Karpas-422 (cell line): ENCODE results near the gene LPCAT1. TPM values are rescaled to one million over a fixed set of nuclear protein-coding genes. Genes with fewer than 3 reads are reported as not detected.
A peak's percentile ranks its signal among the peaks of the same experiment; 100 is the strongest.

Experiments used
- DNase-seq: peaks from one replicate; pipeline ENCODE4 v3.0.0-alpha.2; 2015
- H2AFZ ChIP-seq: fragments of 200-600 bp; sonication (generic); 2 replicates; pipeline ENCODE4 v1.6.1; 2014; ENCODE audit warnings: antibody characterized with exemption, low read length, mixed read lengths
- H3K27ac ChIP-seq: fragments of 200-600 bp; sonication (generic); 2 replicates; pipeline ENCODE4 v1.5.1; 2014; ENCODE audit warnings: mild to moderate bottlenecking, low read length, moderate library complexity
- H3K27me3 ChIP-seq: fragments of 200-600 bp; sonication (generic); 2 replicates; pipeline ENCODE4 v1.6.1; 2014; ENCODE audit warnings: low read length, mixed read lengths
- H3K36me3 ChIP-seq: fragments of 200-600 bp; sonication (generic); 2 replicates; pipeline ENCODE4 v1.6.1; 2014; ENCODE audit warnings: low read length, mixed read lengths; ENCODE audit not compliant: insufficient read depth
- H3K4me1 ChIP-seq: fragments of 200-600 bp; sonication (generic); 2 replicates; pipeline ENCODE4 v1.6.1; 2014; ENCODE audit warnings: mild to moderate bottlenecking, low read length, mixed read lengths
- H3K4me2 ChIP-seq: fragments of 200-600 bp; sonication (generic); 2 replicates; pipeline ENCODE4 v1.6.1; 2014; ENCODE audit warnings: low read length, low read depth, mild to moderate bottlenecking; ENCODE audit not compliant: poor library complexity, severe bottlenecking
- H3K4me3 ChIP-seq: fragments of 200-600 bp; sonication (generic); 2 replicates; pipeline ENCODE4 v1.5.1; 2014; ENCODE audit warnings: mild to moderate bottlenecking, antibody characterized with exemption, low read length, mixed read lengths
- H3K79me2 ChIP-seq: fragments of 200-600 bp; sonication (generic); 2 replicates; pipeline ENCODE4 v1.6.1; 2014; ENCODE audit warnings: mild to moderate bottlenecking, low read length, mixed read lengths
- H3K9ac ChIP-seq: fragments of 200-600 bp; sonication (generic); 2 replicates; pipeline ENCODE4 v1.6.0; 2014; ENCODE audit warnings: low read length
- H3K9me2 ChIP-seq: fragments of 200-600 bp; sonication (generic), shearing (Covaris generic); replicated peaks from 2 replicates; pipeline ENCODE4 v1.6.0; 2014; ENCODE audit warnings: mild to moderate bottlenecking, low read length, moderate library complexity; ENCODE audit not compliant: insufficient read depth
- H3K9me3 ChIP-seq: fragments of 300-700, 200-600 bp; sonication (generic); 2 replicates; pipeline ENCODE4 v1.6.1; 2014; ENCODE audit warnings: low read length, mixed read lengths
- H4K20me1 ChIP-seq: fragments of 200-600 bp; sonication (generic); 2 replicates; pipeline ENCODE4 v1.6.1; 2014; ENCODE audit warnings: mild to moderate bottlenecking, antibody characterized with exemption, low read length, low read depth; ENCODE audit not compliant: insufficient read depth
- total RNA-seq: library from RNA; depleted of rRNA; stranded (reverse); fragments of >200 nt; shearing (Covaris generic); gene quantifications from 2 replicates; pipeline ENCODE4 v1.2.3, GENCODE V29; 2014; ENCODE audit warnings: low replicate concordance

LPCAT1 gene
- total RNA-seq, 1 experiment from 2014 or later, result 115 TPM

DNA sequence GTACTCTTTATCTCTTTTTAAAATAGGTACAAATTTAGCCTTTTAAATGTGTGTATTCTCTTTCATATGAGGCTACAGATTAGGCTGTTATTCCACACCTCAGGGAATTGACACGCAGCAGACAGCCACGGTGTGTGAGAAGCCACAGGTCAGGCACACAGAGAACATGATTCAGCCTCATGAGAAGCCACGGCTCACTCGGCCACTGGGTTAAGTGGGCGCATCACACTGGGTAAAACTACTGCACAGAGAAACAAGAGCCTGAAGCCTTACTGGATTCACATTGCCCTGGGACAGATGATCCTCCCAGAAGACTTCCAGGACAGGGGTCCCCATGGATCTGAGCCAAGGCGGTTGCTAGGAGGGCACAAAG, 28.2 kb downstream of the LPCAT1 start:
- peaks cover 16% of the 10 kb centered on the region; the same call in 1 of the 2 replicates for H3K36me3 ChIP-seq
- peaks cover 54% of the 10 kb centered on the region for H3K4me1 ChIP-seq
- DNase-seq, result no peak
- no peak overlapping the region for H2AFZ ChIP-seq
- H3K9ac ChIP-seq, result peak overlapping the region; percentile 47
- no peaks in the 10 kb centered on the region; the same call in 1 of the 2 replicates for H4K20me1 ChIP-seq
- H3K79me2 ChIP-seq, result peaks cover 48% of the 10 kb centered on the region
- H3K9me3 ChIP-seq, result no peaks in the 10 kb centered on the region
- H3K4me3 ChIP-seq, result peak overlapping the region; percentile 5; the same call in 1 of the 2 replicates
- H3K9me2 ChIP-seq, result no peaks in the 10 kb centered on the region
- H3K4me2 ChIP-seq, result peak overlapping the region; percentile 38
- peak overlapping the region; percentile 70 for H3K27ac ChIP-seq
- H3K27me3 ChIP-seq, result no peaks in the 10 kb centered on the region

GRCh38 chr5:1494780-1495524, 28.8 kb downstream of the LPCAT1 start:
- Histone ChIP-seq H3K4me2 (peak overlapping the region; percentile 38), H2AFZ (no peak overlapping the region), H3K27me3 (no peaks in the 10 kb centered on the region), H3K9me2 (no peaks in the 10 kb centered on the region), H3K36me3 (peaks cover 16% of the 10 kb centered on the region; the same call in 1 of the 2 replicates), H3K4me3 (peak overlapping the region; percentile 5; the same call in 1 of the 2 replicates), H3K79me2 (peaks cover 45% of the 10 kb centered on the region), H3K9ac (peak overlapping the region; percentile 47), H3K4me1 (peaks cover 56% of the 10 kb centered on the region), H4K20me1 (no peaks in the 10 kb centered on the region; the same call in 1 of the 2 replicates), H3K27ac (peak overlapping the region; percentile 70), H3K9me3 (no peaks in the 10 kb centered on the region)
- DNase-seq, result peak; percentile 68

- Histone ChIP-seq H3K4me3 (no peak overlapping the region), H3K9ac (peak overlapping the region; percentile 47; the same call in 1 of the 2 replicates), H3K27ac (peak overlapping the region; percentile 70; the same call in 1 of the 2 replicates), H3K4me2 (no peak overlapping the region), H4K20me1 (no peaks in the 10 kb centered on the region; the same call in 1 of the 2 replicates), H2AFZ (no peak overlapping the region), H3K79me2 (peaks cover 34% of the 10 kb centered on the region), H3K9me2 (no peaks in the 10 kb centered on the region), H3K4me1 (peaks cover 59% of the 10 kb centered on the region), H3K27me3 (no peaks in the 10 kb centered on the region), H3K9me3 (no peaks in the 10 kb centered on the region), H3K36me3 (peaks cover 14% of the 10 kb centered on the region; the same call in 1 of the 2 replicates)
- DNase-seq, result no peak
Observed at GRCh38 chr5:1493941-1494340, 29.8 kb downstream of the LPCAT1 start.

- peaks cover 29% of the 10 kb centered on the region for H3K79me2 ChIP-seq
- H3K9ac ChIP-seq, result no peak overlapping the region
- H3K27me3 ChIP-seq, result no peaks in the 10 kb centered on the region
- H3K36me3 ChIP-seq, result peaks cover 11% of the 10 kb centered on the region
- H3K27ac ChIP-seq, result no peak overlapping the region
- no peak overlapping the region for H3K4me3 ChIP-seq
- H4K20me1 ChIP-seq, result no peaks in the 10 kb centered on the region
- peaks cover 59% of the 10 kb centered on the region for H3K4me1 ChIP-seq
- H3K9me3 ChIP-seq, result no peaks in the 10 kb centered on the region
- no peaks in the 10 kb centered on the region for H3K9me2 ChIP-seq
- H2AFZ ChIP-seq, result no peak overlapping the region
- H3K4me2 ChIP-seq, result no peak overlapping the region
- no peak for DNase-seq
Observed at GRCh38 chr5:1493413-1493812, 30.3 kb downstream of the LPCAT1 start.

DNA sequence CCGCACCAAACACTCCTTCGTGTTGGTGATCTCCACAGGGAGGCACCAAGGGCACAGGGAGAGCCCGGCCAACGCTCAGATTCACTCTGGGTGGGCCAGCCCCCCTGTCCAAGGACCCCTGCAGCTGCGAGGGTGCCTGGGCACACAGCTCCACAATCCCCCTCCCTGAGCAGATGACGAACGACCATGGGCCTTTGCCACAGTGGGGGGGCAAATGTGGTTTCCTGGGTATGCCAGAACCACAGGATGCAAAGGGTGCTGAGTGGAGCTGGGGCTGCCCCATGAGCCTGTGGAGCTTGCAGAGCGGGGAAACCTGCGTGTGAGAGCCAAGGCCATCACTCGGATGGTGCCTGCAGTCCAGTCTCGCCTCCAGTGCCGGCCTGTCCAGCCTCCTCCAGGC, 31.0 kb downstream of the LPCAT1 start:
- Histone ChIP-seq H3K9ac (no peak overlapping the region), H2AFZ (no peak overlapping the region), H3K27ac (no peak overlapping the region), H3K79me2 (peaks cover 28% of the 10 kb centered on the region), H3K9me3 (no peaks in the 10 kb centered on the region), H4K20me1 (no peaks in the 10 kb centered on the region), H3K4me2 (no peak overlapping the region), H3K36me3 (peaks cover 17% of the 10 kb centered on the region), H3K27me3 (no peaks in the 10 kb centered on the region), H3K4me3 (no peak overlapping the region), H3K4me1 (peaks cover 53% of the 10 kb centered on the region), H3K9me2 (no peaks in the 10 kb centered on the region)
- no peak for DNase-seq

- no peak for DNase-seq
- Histone ChIP-seq H3K4me1 (peaks cover 43% of the 10 kb centered on the region), H3K9me2 (no peaks in the 10 kb centered on the region), H3K79me2 (peaks cover 13% of the 10 kb centered on the region), H3K4me3 (no peak overlapping the region), H3K9me3 (no peaks in the 10 kb centered on the region), H4K20me1 (0 out of 2 replicates have a peak, but pooled peaks cover 4% of the 10 kb centered on the region), H2AFZ (no peak overlapping the region), H3K27ac (no peak overlapping the region), H3K27me3 (no peaks in the 10 kb centered on the region), H3K4me2 (no peak overlapping the region), H3K36me3 (peaks cover 18% of the 10 kb centered on the region), H3K9ac (no peak overlapping the region)
Observed at GRCh38 chr5:1490376-1490775, 33.4 kb downstream of the LPCAT1 start.

GRCh38 chr5:1489754-1490153, 34.0 kb downstream of the LPCAT1 start:
- no peak overlapping the region for H3K4me3 ChIP-seq

GRCh38 chr5:1488882-1489680, 34.7 kb downstream of the LPCAT1 start:
- peak overlapping the region; percentile 29 for H3K27ac ChIP-seq
- H3K36me3 ChIP-seq, result peaks cover 18% of the 10 kb centered on the region
- no peak overlapping the region for H3K4me3 ChIP-seq
- no peak for DNase-seq
- H3K4me1 ChIP-seq, result peaks cover 39% of the 10 kb centered on the region
- H2AFZ ChIP-seq, result no peak overlapping the region
- H3K27me3 ChIP-seq, result no peaks in the 10 kb centered on the region
- no peaks in the 10 kb centered on the region for H3K9me3 ChIP-seq
- peaks cover 8% of the 10 kb centered on the region; the same call in 1 of the 2 replicates for H4K20me1 ChIP-seq
- H3K79me2 ChIP-seq, result peaks cover 5% of the 10 kb centered on the region
- H3K9ac ChIP-seq, result peak overlapping the region; percentile 9; the same call in 1 of the 2 replicates
- no peak overlapping the region for H3K4me2 ChIP-seq
- H3K9me2 ChIP-seq, result no peaks in the 10 kb centered on the region

More at GRCh38 chr5:1489754-1490153, 34.0 kb downstream of the LPCAT1 start:
- Histone ChIP-seq H2AFZ (no peak overlapping the region), H3K79me2 (peaks cover 12% of the 10 kb centered on the region), H3K4me2 (no peak overlapping the region), H3K4me1 (peaks cover 43% of the 10 kb centered on the region), H3K27ac (no peak overlapping the region), H4K20me1 (peaks cover 4% of the 10 kb centered on the region; the same call in 1 of the 2 replicates), H3K9ac (no peak overlapping the region), H3K9me2 (no peaks in the 10 kb centered on the region), H3K9me3 (no peaks in the 10 kb centered on the region), H3K27me3 (no peaks in the 10 kb centered on the region), H3K36me3 (peaks cover 18% of the 10 kb centered on the region)
- DNase-seq, result no peak
